Mononuclear cell (primary cell): ENCODE measurements around the gene EPB41L4B. TPM values are rescaled to one million over a fixed set of nuclear protein-coding genes. Genes with fewer than 3 reads are reported as not detected.
"Not testable (repeated sequence)": the region's sequence is repeated elsewhere in the genome, so short reads cannot be mapped to it uniquely, and the experiment has no call there.

Experiments
- H3K27me3 ChIP-seq: 2 replicates; pipeline ENCODE4 v1.6.0; 2011; ENCODE audit warnings: low read length, control low read depth; ENCODE audit not compliant: insufficient read depth
- H3K4me1 ChIP-seq: 2 replicates; pipeline ENCODE4 v1.5.1; 2011; ENCODE audit warnings: mild to moderate bottlenecking, low read length, control low read depth; ENCODE audit not compliant: insufficient read depth
- H3K4me3 ChIP-seq: 2 replicates; pipeline ENCODE4 v1.5.1; 2011; ENCODE audit warnings: mild to moderate bottlenecking, low read length, moderate library complexity
- H3K9me3 ChIP-seq: 2 replicates; pipeline ENCODE4 v1.5.1; 2011; ENCODE audit warnings: low read depth, mild to moderate bottlenecking, control low read depth, low read length
- total RNA-seq: library from RNA; depleted of rRNA; stranded (reverse); fragments of >200 nt; gene quantifications from one replicate; pipeline ENCODE4 v1.2.3, GENCODE V29; 2012

Gene EPB41L4B
- total RNA-seq, 1 donor, result not detected

- Histone ChIP-seq H3K4me3 (no peak overlapping the region), H3K9me3 (peaks cover 12% of the 10 kb centered on the region), H3K4me1 (no peaks in the 10 kb centered on the region), H3K27me3 (no peaks in the 10 kb centered on the region)
Observed at GRCh38 chr9:109156708-109157107, 164.2 kb downstream of the EPB41L4B start.

- Histone ChIP-seq H3K9me3 (peaks cover 12% of the 10 kb centered on the region), H3K4me1 (no peaks in the 10 kb centered on the region), H3K27me3 (peaks cover 2% of the 10 kb centered on the region), H3K4me3 (no peak overlapping the region)
Observed at GRCh38 chr9:109150925-109151545, 169.8 kb downstream of the EPB41L4B start.

GRCh38 chr9:109149722-109150121 lies 171.1 kb downstream of the EPB41L4B start:
- no peaks in the 10 kb centered on the region for H3K4me1 ChIP-seq
- peaks cover 2% of the 10 kb centered on the region for H3K27me3 ChIP-seq
- H3K4me3 ChIP-seq, result no peak overlapping the region
- peaks cover 12% of the 10 kb centered on the region for H3K9me3 ChIP-seq

- H3K27me3 ChIP-seq, result peaks cover 2% of the 10 kb centered on the region
- no peak overlapping the region for H3K4me3 ChIP-seq
- no peaks in the 10 kb centered on the region for H3K4me1 ChIP-seq
- peaks cover 12% of the 10 kb centered on the region for H3K9me3 ChIP-seq
Observed at GRCh38 chr9:109149089-109149488, 171.8 kb downstream of the EPB41L4B start.

GRCh38 chr9:109145051-109145450 lies 175.8 kb downstream of the EPB41L4B start:
- peaks cover 2% of the 10 kb centered on the region for H3K27me3 ChIP-seq

GRCh38 chr9:109143881-109144562 lies 176.8 kb downstream of the EPB41L4B start:
- Histone ChIP-seq H3K4me3 (no peak overlapping the region), H3K4me1 (no peaks in the 10 kb centered on the region), H3K9me3 (no peaks in the 10 kb centered on the region), H3K27me3 (peaks cover 2% of the 10 kb centered on the region)

More at GRCh38 chr9:109145051-109145450, 175.8 kb downstream of the EPB41L4B start:
- no peak overlapping the region for H3K4me3 ChIP-seq
- no peaks in the 10 kb centered on the region for H3K9me3 ChIP-seq
- H3K4me1 ChIP-seq, result no peaks in the 10 kb centered on the region

- Histone ChIP-seq H3K27me3 (no peaks in the 10 kb centered on the region), H3K4me1 (no peaks in the 10 kb centered on the region), H3K4me3 (no peak overlapping the region), H3K9me3 (no peaks in the 10 kb centered on the region)
Observed at GRCh38 chr9:109141375-109141774, 179.5 kb downstream of the EPB41L4B start.

- Histone ChIP-seq H3K4me1 (no peaks in the 10 kb centered on the region), H3K4me3 (no peak overlapping the region), H3K9me3 (no peaks in the 10 kb centered on the region), H3K27me3 (no peaks in the 10 kb centered on the region)
Observed at GRCh38 chr9:109139851-109140250, 181.0 kb downstream of the EPB41L4B start.

GRCh38 chr9:109138421-109138820 lies 182.4 kb downstream of the EPB41L4B start:
- Histone ChIP-seq H3K27me3 (no peaks in the 10 kb centered on the region), H3K4me3 (no peak overlapping the region), H3K9me3 (no peaks in the 10 kb centered on the region), H3K4me1 (no peaks in the 10 kb centered on the region)

- no peaks in the 10 kb centered on the region for H3K9me3 ChIP-seq
- no peaks in the 10 kb centered on the region for H3K4me1 ChIP-seq
- no peaks in the 10 kb centered on the region for H3K27me3 ChIP-seq
- no peak overlapping the region for H3K4me3 ChIP-seq
Observed at GRCh38 chr9:109134167-109134578, 186.7 kb downstream of the EPB41L4B start.

GRCh38 chr9:109133533-109133932 lies 187.3 kb downstream of the EPB41L4B start:
- Histone ChIP-seq H3K27me3 (no peaks in the 10 kb centered on the region), H3K4me1 (no peaks in the 10 kb centered on the region), H3K9me3 (no peaks in the 10 kb centered on the region), H3K4me3 (no peak overlapping the region)

GRCh38 chr9:109132567-109133021 lies 188.3 kb downstream of the EPB41L4B start:
- no peak overlapping the region for H3K4me3 ChIP-seq
- H3K27me3 ChIP-seq, result no peaks in the 10 kb centered on the region
- no peaks in the 10 kb centered on the region for H3K9me3 ChIP-seq
- no peaks in the 10 kb centered on the region for H3K4me1 ChIP-seq

GRCh38 chr9:109129470-109130197 lies 191.2 kb downstream of the EPB41L4B start:
- H3K27me3 ChIP-seq, result no peaks in the 10 kb centered on the region
- no peaks in the 10 kb centered on the region for H3K9me3 ChIP-seq
- H3K4me3 ChIP-seq, result no peak overlapping the region
- no peaks in the 10 kb centered on the region for H3K4me1 ChIP-seq

- peaks cover 15% of the 10 kb centered on the region for H3K4me1 ChIP-seq
- not testable (repeated sequence) for H3K9me3 ChIP-seq, H3K27me3 ChIP-seq, H3K4me3 ChIP-seq
Observed at GRCh38 chr9:109126671-109127070, 194.2 kb downstream of the EPB41L4B start.

GRCh38 chr9:109124121-109124520 lies 196.7 kb downstream of the EPB41L4B start:
- Histone ChIP-seq H3K27me3 (no peaks in the 10 kb centered on the region), H3K9me3 (no peaks in the 10 kb centered on the region), H3K4me1 (peaks cover 22% of the 10 kb centered on the region), H3K4me3 (no peak overlapping the region)
